H1 (cell line): ENCODE data around the gene GRIA1. TPM values are rescaled to one million over a fixed set of nuclear protein-coding genes. Genes with fewer than 3 reads are reported as not detected.

Experiments used
- CTCF ChIA-PET: fragments of 300-600 bp; sonication (Branson Sonifier 250); formaldehyde crosslinking; loops from one replicate; lab custom pipeline; 2021; ENCODE audit not compliant: partially characterized antibody; lab: Charles Lee
- POLR2A ChIA-PET: fragments of 300-600 bp; sonication (Branson Sonifier 250); formaldehyde crosslinking; loops from one replicate; lab custom pipeline; 2021; ENCODE audit warnings: inconsistent platforms; ENCODE audit not compliant: partially characterized antibody; lab: Charles Lee
- DNase-seq, 2 experiments: peaks; one replicate each; pipeline versions ENCODE4 v3.0.0 to v3.0.0-alpha.2; 2010 to 2022; ENCODE audit warnings: low spot score in 2 of 2, low read depth in 1 of 2, mixed read lengths in 1 of 2
- FAIRE-seq: peaks from 2 replicates; lab custom pipeline; 2011; peaks lifted over from hg19 to GRCh38; lab: Jason Lieb, UNC
- H2AFZ ChIP-seq: 2 replicates; pipeline ENCODE4 v1.8.1; 2012; ENCODE audit warnings: low read length, inconsistent platforms
- H2AK5ac ChIP-seq: 2 replicates; pipeline ENCODE4 v1.6.1; 2013; ENCODE audit warnings: low read depth, low read length
- H2BK120ac ChIP-seq: replicated peaks from 2 replicates; pipeline ENCODE3; 2013; ENCODE audit warnings: low read depth, low read length, inconsistent platforms
- H2BK12ac ChIP-seq: 2 replicates; pipeline ENCODE4 v1.6.1; 2013; ENCODE audit warnings: low read depth, low read length
- H2BK15ac ChIP-seq: 2 replicates; pipeline ENCODE4 v1.6.1; 2013; ENCODE audit warnings: low read length
- H2BK20ac ChIP-seq: 2 replicates; pipeline ENCODE4 v1.6.1; 2013; ENCODE audit warnings: low read length
- H2BK5ac ChIP-seq: 2 replicates; pipeline ENCODE4 v1.6.1; 2013; ENCODE audit warnings: low read depth, low read length
- H3K14ac ChIP-seq: 2 replicates; pipeline ENCODE4 v1.6.1; 2013; ENCODE audit warnings: inconsistent platforms; ENCODE audit not compliant: insufficient read length
- H3K18ac ChIP-seq: 2 replicates; pipeline ENCODE4 v1.6.1; 2013; ENCODE audit warnings: low read length; ENCODE audit errors: extremely low read depth
- H3K23ac ChIP-seq: 2 replicates; pipeline ENCODE4 v1.6.1; 2013; ENCODE audit warnings: inconsistent platforms; ENCODE audit not compliant: insufficient read length
- H3K23me2 ChIP-seq: 2 replicates; pipeline ENCODE4 v1.6.1; 2013; ENCODE audit warnings: low read depth, low read length
- H3K27ac ChIP-seq: 2 replicates; pipeline ENCODE4 v1.6.1; 2011; ENCODE audit warnings: low read depth, low read length, inconsistent platforms
- H3K27me3 ChIP-seq, 4 experiments: replicated peaks in 1 of 4; 1 replicate in 1 of 4; 2 replicates in 3 of 4; pipeline versions ENCODE4 v1.6.1 to v1.8.1; 2011 to 2013; ENCODE audit warnings: low read length in 3 of 4, mild to moderate bottlenecking in 3 of 4, inconsistent platforms in 2 of 4, mixed read lengths in 2 of 4, moderate library complexity in 1 of 4; ENCODE audit not compliant: control insufficient read depth in 3 of 4, insufficient read depth in 3 of 4; ENCODE audit errors: extremely low read depth in 1 of 4
- H3K36me3 ChIP-seq, 4 experiments: 2 replicates each; pipeline versions ENCODE4 v1.6.1 to v1.8.1; 2011 to 2013; ENCODE audit warnings: mild to moderate bottlenecking in 4 of 4, low read length in 3 of 4, moderate library complexity in 2 of 4, control low read depth in 1 of 4, inconsistent platforms in 1 of 4; ENCODE audit not compliant: insufficient read depth in 4 of 4, control insufficient read depth in 2 of 4
- H3K4ac ChIP-seq: replicated peaks from 2 replicates; pipeline ENCODE3; 2013; ENCODE audit warnings: low read length, low read depth, mixed read lengths, inconsistent platforms; ENCODE audit not compliant: insufficient read length
- H3K4me1 ChIP-seq, 4 experiments: replicated peaks in 1 of 4; 1 replicate in 1 of 4; 2 replicates in 3 of 4; pipeline versions ENCODE4 v1.6.1 to v1.8.1; 2011 to 2013; ENCODE audit warnings: low read length in 3 of 4, inconsistent platforms in 2 of 4, mixed read lengths in 1 of 4; ENCODE audit not compliant: insufficient read depth in 4 of 4, control insufficient read depth in 3 of 4
- H3K4me2 ChIP-seq, 2 experiments: 2 replicates each; pipeline versions ENCODE4 v1.6.1 to v1.8.1; 2011 to 2013; ENCODE audit warnings: low read depth in 2 of 2, low read length in 2 of 2, control low read depth in 1 of 2, inconsistent platforms in 1 of 2, mild to moderate bottlenecking in 1 of 2; ENCODE audit not compliant: insufficient read depth in 1 of 2
- H3K4me3 ChIP-seq, 4 experiments: fragments of 200-600, 300-600 bp in 1 of 4; sonication (generic), shearing (Covaris generic), sonication (Bioruptor Twin) in 1 of 4; 2 replicates each; pipeline versions ENCODE4 v1.5.1 to v1.8.1; 2011 to 2016; ENCODE audit warnings: low read length in 4 of 4, low read depth in 3 of 4, control low read depth in 2 of 4, inconsistent platforms in 2 of 4, mild to moderate bottlenecking in 2 of 4, mixed read lengths in 1 of 4, moderate library complexity in 1 of 4; ENCODE audit not compliant: insufficient read depth in 2 of 4; ENCODE audit errors: extremely low read depth in 1 of 4
- H3K56ac ChIP-seq: replicated peaks from 2 replicates; pipeline ENCODE3; 2013; ENCODE audit warnings: low read depth, mild to moderate bottlenecking, mixed read lengths, low read length, inconsistent platforms; ENCODE audit not compliant: insufficient read length
- H3K79me1 ChIP-seq: 2 replicates; pipeline ENCODE4 v1.6.1; 2013; ENCODE audit warnings: low read depth, low read length, control low read depth
- H3K79me2 ChIP-seq, 2 experiments: 2 replicates each; pipeline versions ENCODE4 v1.6.1 to v1.8.1; 2012 to 2013; ENCODE audit warnings: low read length in 2 of 2, mild to moderate bottlenecking in 2 of 2, inconsistent platforms in 1 of 2; ENCODE audit not compliant: insufficient read depth in 2 of 2, control insufficient read depth in 1 of 2
- H3K9ac ChIP-seq, 4 experiments: replicated peaks in 1 of 4; 1 replicate in 1 of 4; 2 replicates in 3 of 4; pipeline versions ENCODE4 v1.6.1 to v1.8.1; 2011 to 2013; ENCODE audit warnings: low read depth in 3 of 4, low read length in 3 of 4, control low read depth in 2 of 4, mild to moderate bottlenecking in 2 of 4, moderate library complexity in 2 of 4, inconsistent platforms in 1 of 4; ENCODE audit errors: extremely low read depth in 1 of 4
- H3K9me3 ChIP-seq, 2 experiments: 2 replicates each; pipeline versions ENCODE4 v1.6.1 to v1.8.1; 2012 to 2013; ENCODE audit warnings: mild to moderate bottlenecking in 2 of 2, moderate library complexity in 2 of 2, control low read depth in 1 of 2, inconsistent platforms in 1 of 2, low read depth in 1 of 2, low read length in 1 of 2, mixed read lengths in 1 of 2; ENCODE audit not compliant: insufficient read depth in 2 of 2
- H4K20me1 ChIP-seq, 2 experiments: replicated peaks in 1 of 2; 2 replicates each; pipeline versions ENCODE3 to v1.8.1; 2011 to 2013; ENCODE audit warnings: inconsistent platforms in 2 of 2, low read length in 2 of 2, mild to moderate bottlenecking in 1 of 2; ENCODE audit not compliant: insufficient read depth in 2 of 2, control insufficient read depth in 1 of 2
- H4K5ac ChIP-seq: 2 replicates; pipeline ENCODE4 v1.6.1; 2013; ENCODE audit warnings: low read length, low read depth, mixed read lengths, inconsistent platforms; ENCODE audit not compliant: insufficient read length
- H4K8ac ChIP-seq: 2 replicates; pipeline ENCODE4 v1.8.0; 2013; ENCODE audit warnings: mild to moderate bottlenecking, moderate library complexity, low read length, inconsistent platforms; ENCODE audit not compliant: insufficient read depth; ENCODE audit errors: extremely low read depth
- H4K91ac ChIP-seq: replicated peaks from 2 replicates; pipeline ENCODE3; 2013; ENCODE audit warnings: low read length, mixed read lengths, inconsistent platforms; ENCODE audit not compliant: insufficient read length
- YY1 ChIP-seq: IDR thresholded peaks from 2 replicates; pipeline ENCODE4 v1.6.1; 2011; ENCODE audit warnings: low read depth, mild to moderate bottlenecking, low read length
- WGBS, 2 experiments: shearing (Covaris generic) in 1 of 2; methylation state at CpG; one replicate each; pipeline versions ENCODE4 v1.1.6 to v1.1.7; 2013 to 2015; ENCODE audit warnings: low lambda C conversion rate in 2 of 2, mixed read lengths in 2 of 2, inconsistent platforms in 1 of 2, low coverage in 1 of 2, missing lambda C conversion rate in 1 of 2; ENCODE audit not compliant: insufficient replicate concordance in 2 of 2, insufficient coverage in 1 of 2, insufficient read length in 1 of 2; ENCODE audit errors: extremely low coverage in 1 of 2, missing lambda C conversion rate in 1 of 2; 5-methylcytosine and 5-hydroxymethylcytosine counted together
- polyA plus RNA-seq, 7 experiments: library from polyadenylated mRNA; depleted of rRNA in 3 of 7; stranded (reverse) in 5 of 7; unstranded in 2 of 7; fragments of >200 nt in 5 of 7; fragments of 200-250 nt in 2 of 7; gene quantifications; 1 replicate in 5 of 7; 2 replicates in 1 of 7; 4 replicates in 1 of 7; pipeline versions ENCODE4 v1.2.1 to v1.2.3, GENCODE V29; 2011 to 2013; ENCODE audit warnings: missing spikeins in 2 of 7, mixed read lengths in 2 of 7
- total RNA-seq: library from RNA; stranded (reverse); fragmentation: NEBNext Ultra II Directional; extraction: Animal tissue kit (Norgen Biotek cat#: 25700); gene quantifications from 2 replicates; pipeline ENCODE4 v1.2.1, GENCODE V29; 2021

Gene GRIA1
- total and polyA plus RNA-seq, 2 of the 8 experiments (the other 6 are each of a cell fraction or from before 2014, with no cell fraction given): 0.97 to 2.5 TPM

DNA sequence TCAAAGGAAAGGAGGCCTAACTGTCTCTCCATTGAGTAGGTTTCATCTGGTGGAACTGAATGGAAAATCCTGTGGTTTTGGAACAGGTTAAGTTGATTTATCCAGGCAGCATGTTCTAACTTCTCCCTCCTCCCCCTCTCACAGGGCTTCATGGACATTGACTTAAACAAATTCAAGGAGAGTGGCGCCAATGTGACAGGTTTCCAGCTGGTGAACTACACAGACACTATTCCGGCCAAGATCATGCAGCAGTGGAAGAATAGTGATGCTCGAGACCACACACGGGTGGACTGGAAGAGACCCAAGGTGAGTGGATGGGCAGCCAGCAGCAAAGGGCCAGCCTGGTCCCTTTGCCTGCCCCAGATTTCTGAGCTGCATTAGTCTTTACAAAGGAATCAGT, 183.9 kb downstream of the GRIA1 start:
- CTCF ChIA-PET: no interaction called here
- no peaks in the 10 kb centered on the region for H3K79me1 ChIP-seq
- no peaks in the 10 kb centered on the region for H4K20me1 ChIP-seq
- 91% methylated on average over 4 of the region's 4 CpGs; no CpG with 5 or more reads in 1 of the 2 experiments for WGBS, 2 experiments
- H4K8ac ChIP-seq: no peak overlapping the region; the same call in 1 of the 2 replicates
- no peak overlapping the region for H3K56ac ChIP-seq
- no peak overlapping the region for H2BK120ac ChIP-seq
- no peak overlapping the region for H2BK12ac ChIP-seq
- H3K27me3 ChIP-seq: no peaks in the 10 kb centered on the region
- POLR2A ChIA-PET: no interaction called here
- no peak overlapping the region for H2BK5ac ChIP-seq
- H2AK5ac ChIP-seq: no peak overlapping the region
- H3K14ac ChIP-seq: no peak overlapping the region
- no peak overlapping the region for H3K18ac ChIP-seq
- DNase-seq: no peak
- H2BK15ac ChIP-seq: no peak overlapping the region
- H3K4ac ChIP-seq: no peak overlapping the region
- H2AFZ ChIP-seq: no peak overlapping the region
- no peak overlapping the region for H3K4me2 ChIP-seq
- H3K4me1 ChIP-seq: no peaks in the 10 kb centered on the region
- no peak overlapping the region for H3K27ac ChIP-seq
- H3K23me2 ChIP-seq: no peaks in the 10 kb centered on the region
- H3K9me3 ChIP-seq: no peaks in the 10 kb centered on the region
- H3K9ac ChIP-seq: no peak overlapping the region
- no peaks in the 10 kb centered on the region for H3K79me2 ChIP-seq
- H4K5ac ChIP-seq: no peak overlapping the region
- H3K36me3 ChIP-seq: no peaks in the 10 kb centered on the region
- no peak overlapping the region for H4K91ac ChIP-seq
- FAIRE-seq: no peak
- no peak overlapping the region for H3K23ac ChIP-seq
- no peak overlapping the region for H3K4me3 ChIP-seq
- no peak overlapping the region for H2BK20ac ChIP-seq
- no peak for TF ChIP-seq YY1
- TF ChIP-seq, all 59 proteins: peak for 0
